Cardiac muscle cell (in vitro differentiated cells and primary cell): ENCODE measurements around the gene EXPH5. TPM values are rescaled to one million over a fixed set of nuclear protein-coding genes. Genes with fewer than 3 reads are reported as not detected.

Source experiments
- DNase-seq, 2 donors: peaks; one replicate each; pipeline versions ENCODE4 v3.0.0 to v3.0.0-alpha.2; 2010 to 2017; ENCODE audit warnings: low read depth in 1 of 2, low spot score in 1 of 2
- H3K27ac ChIP-seq: fragments of 200-600 bp; sonication (generic); 2 replicates; pipeline ENCODE4 v1.5.1; 2016
- H3K27me3 ChIP-seq: fragments of 200-600 bp; sonication (generic); 2 replicates; pipeline ENCODE4 v1.6.0; 2016; ENCODE audit warnings: control low read depth
- H3K36me3 ChIP-seq: fragments of 200-600 bp; sonication (generic); 2 replicates; pipeline ENCODE4 v1.5.1; 2016; ENCODE audit warnings: control low read depth
- H3K4me1 ChIP-seq: fragments of 200-600 bp; sonication (generic); 2 replicates; pipeline ENCODE4 v1.8.1; 2017; ENCODE audit warnings: low read depth, mild to moderate bottlenecking, mixed run types
- H3K4me3 ChIP-seq: fragments of 200-600 bp; sonication (generic); 2 replicates; pipeline ENCODE4 v1.5.1; 2016; ENCODE audit warnings: mild to moderate bottlenecking
- H3K9me3 ChIP-seq: fragments of 200-600 bp; sonication (generic); 2 replicates; pipeline ENCODE4 v1.5.1; 2017; ENCODE audit warnings: low read depth, mild to moderate bottlenecking, control low read depth
- polyA plus RNA-seq: library from polyadenylated mRNA; unstranded; fragments of >200 nt; fragmentation: Nextera tagmentation; extraction: Ambion mirVana; gene quantifications from 2 replicates; pipeline ENCODE4 v1.2.1, GENCODE V29; 2016
- total RNA-seq: library from RNA; depleted of rRNA; stranded (reverse); fragments of >200 nt; gene quantifications from 2 replicates; pipeline ENCODE4 v1.2.3, GENCODE V29; 2016
- TF ChIP-seq, protein P1 (sequence below): IDR thresholded peaks from 2 replicates; pipeline ENCODE4 v1.5.1; 2012; ENCODE audit warnings: low read depth, mild to moderate bottlenecking, low read length

Gene EXPH5
- total and polyA plus RNA-seq, 2 experiments from 2014 or later, result 2.6 to 7.7 TPM

DNA sequence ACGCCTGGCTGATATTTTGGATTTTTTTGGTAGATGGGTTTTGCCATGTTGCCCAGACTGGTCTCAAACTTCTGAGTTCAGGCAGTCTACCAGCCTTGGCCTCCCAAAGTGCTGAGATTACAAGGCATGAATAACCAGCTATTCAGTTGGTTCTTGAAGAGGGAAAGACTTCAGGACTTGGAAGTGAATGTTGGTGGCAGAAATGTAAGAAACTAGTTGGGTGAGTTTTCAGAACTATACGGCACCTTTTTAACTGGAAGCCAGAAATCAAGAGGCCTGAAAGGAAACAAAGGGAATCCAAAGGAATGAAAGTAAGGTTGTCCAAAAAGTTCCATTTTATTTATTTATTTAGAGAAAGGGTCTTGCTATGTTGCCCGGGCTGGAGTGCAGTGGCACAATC lies 98.2 kb downstream of the EXPH5 start:
- no peak overlapping the region for H3K27ac ChIP-seq
- no peaks in the 10 kb centered on the region for H3K9me3 ChIP-seq
- no peaks in the 10 kb centered on the region for H3K27me3 ChIP-seq
- no peak for DNase-seq
- H3K4me1 ChIP-seq, result peaks cover 7% of the 10 kb centered on the region
- H3K36me3 ChIP-seq, result peaks cover 4% of the 10 kb centered on the region
- TF ChIP-seq, protein P1, sequence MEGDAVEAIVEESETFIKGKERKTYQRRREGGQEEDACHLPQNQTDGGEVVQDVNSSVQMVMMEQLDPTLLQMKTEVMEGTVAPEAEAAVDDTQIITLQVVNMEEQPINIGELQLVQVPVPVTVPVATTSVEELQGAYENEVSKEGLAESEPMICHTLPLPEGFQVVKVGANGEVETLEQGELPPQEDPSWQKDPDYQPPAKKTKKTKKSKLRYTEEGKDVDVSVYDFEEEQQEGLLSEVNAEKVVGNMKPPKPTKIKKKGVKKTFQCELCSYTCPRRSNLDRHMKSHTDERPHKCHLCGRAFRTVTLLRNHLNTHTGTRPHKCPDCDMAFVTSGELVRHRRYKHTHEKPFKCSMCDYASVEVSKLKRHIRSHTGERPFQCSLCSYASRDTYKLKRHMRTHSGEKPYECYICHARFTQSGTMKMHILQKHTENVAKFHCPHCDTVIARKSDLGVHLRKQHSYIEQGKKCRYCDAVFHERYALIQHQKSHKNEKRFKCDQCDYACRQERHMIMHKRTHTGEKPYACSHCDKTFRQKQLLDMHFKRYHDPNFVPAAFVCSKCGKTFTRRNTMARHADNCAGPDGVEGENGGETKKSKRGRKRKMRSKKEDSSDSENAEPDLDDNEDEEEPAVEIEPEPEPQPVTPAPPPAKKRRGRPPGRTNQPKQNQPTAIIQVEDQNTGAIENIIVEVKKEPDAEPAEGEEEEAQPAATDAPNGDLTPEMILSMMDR, result no peak
- no peak overlapping the region for H3K4me3 ChIP-seq

DNA sequence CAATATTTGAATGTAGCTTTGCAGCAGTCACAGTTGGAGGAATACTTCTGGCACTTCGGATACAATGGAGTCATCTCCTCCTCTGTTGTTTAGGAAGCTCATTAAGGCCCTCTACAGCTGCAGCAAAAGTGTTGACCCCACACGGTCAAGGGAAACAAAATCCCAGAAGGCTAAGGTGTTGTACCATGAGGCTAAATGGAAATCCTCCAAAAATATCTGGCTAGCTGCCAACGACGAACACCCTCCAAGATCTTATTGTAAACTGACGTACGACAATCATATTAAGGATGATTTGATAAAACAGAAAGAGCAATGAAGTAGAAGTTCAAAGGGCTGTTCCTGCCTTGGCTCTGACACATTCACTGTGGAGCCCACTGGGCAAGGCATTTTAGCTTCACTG lies 99.4 kb downstream of the EXPH5 start:
- Histone ChIP-seq H3K36me3 (peaks cover 6% of the 10 kb centered on the region), H3K27me3 (no peaks in the 10 kb centered on the region), H3K4me3 (no peak overlapping the region), H3K9me3 (no peaks in the 10 kb centered on the region), H3K27ac (no peak overlapping the region), H3K4me1 (peaks cover 5% of the 10 kb centered on the region)
- TF ChIP-seq, protein P1, result no peak
- no peak for DNase-seq

DNA sequence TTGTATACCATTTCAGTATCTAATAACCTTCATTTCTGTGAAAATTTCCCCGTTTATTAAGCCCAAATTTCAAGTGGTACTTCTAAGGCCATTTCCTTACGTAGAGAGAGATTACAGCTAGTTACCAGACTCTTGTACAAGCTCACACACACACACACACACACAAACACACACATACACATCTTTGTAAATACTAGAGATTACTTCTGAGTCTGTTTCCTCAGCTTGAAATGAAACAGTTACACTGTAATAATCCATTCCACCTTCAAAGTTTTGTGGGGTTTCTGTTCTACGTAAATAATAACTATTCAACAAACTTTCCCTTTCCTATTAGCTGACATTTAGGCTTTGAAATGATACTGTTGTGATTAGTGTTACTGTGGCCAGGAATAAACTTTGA lies 101.6 kb downstream of the EXPH5 start:
- TF ChIP-seq, protein P1, result no peak
- Histone ChIP-seq H3K27me3 (no peaks in the 10 kb centered on the region), H3K4me3 (no peak overlapping the region), H3K4me1 (peaks cover under 1% of the 10 kb centered on the region), H3K27ac (no peak overlapping the region), H3K9me3 (no peaks in the 10 kb centered on the region), H3K36me3 (peaks cover 6% of the 10 kb centered on the region)
- DNase-seq, result no peak

DNA sequence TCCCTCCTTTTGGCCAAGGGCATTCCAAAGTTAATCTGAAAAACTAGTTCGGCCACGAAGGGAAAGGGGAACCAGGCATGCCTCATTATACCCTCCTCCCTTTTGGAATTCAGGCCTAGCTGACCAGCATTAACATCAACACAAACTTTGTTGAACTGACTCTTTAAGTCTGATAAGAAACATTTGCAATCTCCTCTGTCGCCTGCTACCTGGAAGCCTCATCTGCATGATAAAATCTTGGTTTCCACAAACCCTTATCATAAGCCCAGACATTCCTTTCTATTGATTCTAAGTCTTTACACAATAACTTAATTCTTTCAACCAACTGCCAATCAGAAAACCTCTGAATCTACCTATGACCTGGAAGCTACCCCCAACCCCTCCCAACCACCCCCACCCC lies 106.7 kb downstream of the EXPH5 start:
- no peak overlapping the region for H3K4me3 ChIP-seq
- DNase-seq, result no peak
- TF ChIP-seq, protein P1, result no peak
- peaks cover 16% of the 10 kb centered on the region for H3K36me3 ChIP-seq
- peaks cover 5% of the 10 kb centered on the region for H3K4me1 ChIP-seq
- no peaks in the 10 kb centered on the region for H3K9me3 ChIP-seq
- no peaks in the 10 kb centered on the region for H3K27me3 ChIP-seq
- H3K27ac ChIP-seq, result no peak overlapping the region

DNA sequence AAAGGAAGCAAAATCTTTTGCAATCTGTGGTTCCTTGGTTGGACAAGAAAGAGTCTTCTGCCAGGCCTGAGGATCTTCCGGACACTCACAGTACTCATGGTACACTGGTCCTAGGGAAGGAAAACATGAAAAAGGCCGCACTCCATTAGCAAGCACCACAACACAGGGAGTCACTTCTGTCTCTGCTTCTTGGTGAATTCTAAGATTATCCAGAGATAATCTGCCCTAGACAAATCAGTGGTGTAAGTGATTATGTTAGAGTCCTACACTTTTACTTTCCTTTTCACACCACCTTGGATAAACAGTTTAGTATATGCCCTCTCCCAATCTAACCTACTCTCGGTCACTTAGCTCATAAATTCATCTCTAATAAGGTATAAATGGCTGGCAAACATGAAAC lies 107.2 kb downstream of the EXPH5 start:
- no peaks in the 10 kb centered on the region for H3K27me3 ChIP-seq
- H3K27ac ChIP-seq, result no peak overlapping the region
- DNase-seq, result no peak
- no peak overlapping the region for H3K4me3 ChIP-seq
- H3K36me3 ChIP-seq, result peaks cover 17% of the 10 kb centered on the region
- H3K4me1 ChIP-seq, result peaks cover 5% of the 10 kb centered on the region
- no peaks in the 10 kb centered on the region for H3K9me3 ChIP-seq
- TF ChIP-seq, protein P1, result no peak

DNA sequence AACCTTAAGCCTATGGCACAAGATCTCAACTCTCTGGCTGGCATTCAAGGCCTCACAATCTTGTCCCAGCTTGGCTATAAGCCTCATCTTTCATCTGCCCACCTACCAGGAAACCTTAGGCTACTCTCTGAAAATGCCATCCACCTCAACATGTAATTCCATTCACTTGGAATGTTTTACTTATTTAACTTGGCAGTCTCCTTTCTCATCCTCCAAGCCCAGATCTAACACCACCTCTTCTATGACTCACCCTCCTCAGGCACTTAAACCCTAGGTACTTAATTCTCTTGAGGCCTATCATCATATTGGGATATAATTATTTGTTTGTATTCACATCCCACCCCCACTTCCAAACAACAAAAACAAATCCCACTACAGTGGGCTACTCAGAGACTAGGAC lies 110.4 kb downstream of the EXPH5 start:
- no peak for DNase-seq
- H3K27ac ChIP-seq, result no peak overlapping the region
- peaks cover 13% of the 10 kb centered on the region for H3K36me3 ChIP-seq
- TF ChIP-seq, protein P1, result no peak
- no peak overlapping the region for H3K4me3 ChIP-seq
- no peaks in the 10 kb centered on the region for H3K9me3 ChIP-seq
- H3K27me3 ChIP-seq, result no peaks in the 10 kb centered on the region
- H3K4me1 ChIP-seq, result peaks cover 5% of the 10 kb centered on the region
